Astrocyte (in vitro differentiated cells and primary cell): Measurements from ENCODE around the gene CTBP2. TPM values are rescaled to one million over a fixed set of nuclear protein-coding genes. Genes with fewer than 3 reads are reported as not detected.

Experiments used
- DNase-seq: peaks from one replicate; pipeline ENCODE4 v3.0.0-alpha.2; 2010; ENCODE audit warnings: low read depth
- FAIRE-seq: peaks from 2 replicates; lab custom pipeline; 2011; peaks lifted over from hg19 to GRCh38; lab: Jason Lieb, UNC
- H2AFZ ChIP-seq: 2 replicates; pipeline ENCODE4 v1.6.0; 2012; ENCODE audit warnings: low read depth, low read length, inconsistent platforms
- H3K27ac ChIP-seq: 2 replicates; pipeline ENCODE4 v1.5.1; 2011; ENCODE audit warnings: low read depth, low read length, inconsistent platforms
- H3K27me3 ChIP-seq: 2 replicates; pipeline ENCODE4 v1.6.0; 2011; ENCODE audit warnings: low read length, inconsistent platforms; ENCODE audit not compliant: insufficient read depth
- H3K36me3 ChIP-seq: 2 replicates; pipeline ENCODE4 v1.5.1; 2011; ENCODE audit warnings: low read length, inconsistent platforms; ENCODE audit not compliant: insufficient read depth
- H3K4me1 ChIP-seq: 2 replicates; pipeline ENCODE4 v1.5.1; 2011; ENCODE audit warnings: low read length, inconsistent platforms; ENCODE audit not compliant: insufficient read depth
- H3K4me2 ChIP-seq: 2 replicates; pipeline ENCODE4 v1.6.0; 2012; ENCODE audit warnings: low read length, inconsistent platforms
- H3K4me3 ChIP-seq: 2 replicates; pipeline ENCODE4 v1.5.1; 2011; ENCODE audit warnings: low read depth, mild to moderate bottlenecking, low read length, inconsistent platforms; ENCODE audit not compliant: insufficient read depth
- H3K79me2 ChIP-seq: 2 replicates; pipeline ENCODE4 v1.6.0; 2012; ENCODE audit warnings: mild to moderate bottlenecking, low read length, inconsistent platforms; ENCODE audit not compliant: insufficient read depth
- H3K9ac ChIP-seq: 2 replicates; pipeline ENCODE4 v1.6.0; 2012; ENCODE audit warnings: mild to moderate bottlenecking, low read length, inconsistent platforms
- H3K9me3 ChIP-seq: 2 replicates; pipeline ENCODE4 v1.5.1; 2012; ENCODE audit warnings: low read depth, mild to moderate bottlenecking, low read length, inconsistent platforms; ENCODE audit not compliant: insufficient read depth
- H4K20me1 ChIP-seq: 2 replicates; pipeline ENCODE4 v1.6.0; 2012; ENCODE audit warnings: low read length, inconsistent platforms; ENCODE audit not compliant: insufficient read depth
- H3K27ac Mint-ChIP-seq: one replicate; pipeline ENCODE4 v1.8.0; 2021; ENCODE audit warnings: mild to moderate bottlenecking, mixed read lengths; ENCODE audit not compliant: unreplicated experiment
- H3K27me3 Mint-ChIP-seq: one replicate; pipeline ENCODE4 v1.8.0; 2021; ENCODE audit warnings: low read depth, mixed read lengths; ENCODE audit not compliant: unreplicated experiment
- H3K36me3 Mint-ChIP-seq: one replicate; pipeline ENCODE4 v1.8.0; 2021; ENCODE audit warnings: low read depth, mixed read lengths; ENCODE audit not compliant: unreplicated experiment
- H3K4me1 Mint-ChIP-seq: one replicate; pipeline ENCODE4 v1.8.0; 2021; ENCODE audit warnings: low read depth, mixed read lengths; ENCODE audit not compliant: unreplicated experiment
- H3K4me3 Mint-ChIP-seq: one replicate; pipeline ENCODE4 v1.8.0; 2021; ENCODE audit warnings: mild to moderate bottlenecking, moderate library complexity, mixed read lengths; ENCODE audit not compliant: unreplicated experiment
- H3K9me3 Mint-ChIP-seq: one replicate; pipeline ENCODE4 v1.8.0; 2021; ENCODE audit warnings: mild to moderate bottlenecking, mixed read lengths; ENCODE audit not compliant: unreplicated experiment
- EZH2 ChIP-seq: IDR thresholded peaks from 2 replicates; pipeline ENCODE4 v1.6.1; 2012; ENCODE audit warnings: mild to moderate bottlenecking, low read length, inconsistent platforms; ENCODE audit not compliant: insufficient read depth
- total RNA-seq: library from RNA; stranded (reverse); gene quantifications from 2 replicates; pipeline ENCODE4 v1.2.1, GENCODE V29; 2021
- TF ChIP-seq, protein P1 (sequence below): IDR thresholded peaks from 2 replicates; pipeline ENCODE4 v1.5.1; 2011; ENCODE audit warnings: low read depth, mild to moderate bottlenecking, inconsistent platforms, low read length, moderate library complexity; ENCODE audit not compliant: insufficient read depth

The CTBP2 gene
- total RNA-seq, 1 donor from 2014 or later: 109 TPM

DNA sequence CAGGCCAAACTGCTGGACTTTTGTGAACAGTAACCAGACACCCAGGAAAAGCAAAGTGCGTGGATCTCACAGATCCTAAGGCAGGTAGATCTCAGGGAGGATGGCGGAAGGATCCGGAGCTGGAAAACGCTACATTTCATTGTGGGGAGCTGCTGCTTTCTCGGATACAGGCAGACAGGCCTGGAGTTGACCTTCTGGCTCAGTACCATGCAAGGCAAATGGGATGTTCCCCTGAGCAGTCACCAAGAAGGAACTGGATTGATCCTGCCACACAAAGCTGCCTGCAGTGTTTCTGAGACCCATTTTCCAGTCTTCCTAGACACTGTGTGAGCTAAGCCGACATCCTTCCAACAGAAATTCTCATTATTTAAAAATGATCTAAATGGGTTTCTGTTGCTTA lies 152.9 kb downstream of the CTBP2 start:
- Histone ChIP-seq H3K4me3 (no peak overlapping the region), H3K79me2 (peaks cover 81% of the 10 kb centered on the region), H3K27me3 (no peaks in the 10 kb centered on the region), H3K4me2 (no peak overlapping the region), H4K20me1 (peaks cover 94% of the 10 kb centered on the region), H3K36me3 (no peaks in the 10 kb centered on the region), H3K27ac (no peak overlapping the region), H3K9ac (no peak overlapping the region), H3K4me1 (peaks cover 2% of the 10 kb centered on the region), H2AFZ (no peak overlapping the region), H3K9me3 (no peaks in the 10 kb centered on the region)
- Mint-ChIP-seq H3K4me1 (peaks cover 30% of the 10 kb centered on the region), H3K36me3 (peaks cover 9% of the 10 kb centered on the region), H3K27ac (no peak overlapping the region), H3K9me3 (no peaks in the 10 kb centered on the region), H3K4me3 (no peak overlapping the region), H3K27me3 (no peaks in the 10 kb centered on the region)
- no peak for DNase-seq
- no peak for FAIRE-seq
- TF ChIP-seq, protein P1, sequence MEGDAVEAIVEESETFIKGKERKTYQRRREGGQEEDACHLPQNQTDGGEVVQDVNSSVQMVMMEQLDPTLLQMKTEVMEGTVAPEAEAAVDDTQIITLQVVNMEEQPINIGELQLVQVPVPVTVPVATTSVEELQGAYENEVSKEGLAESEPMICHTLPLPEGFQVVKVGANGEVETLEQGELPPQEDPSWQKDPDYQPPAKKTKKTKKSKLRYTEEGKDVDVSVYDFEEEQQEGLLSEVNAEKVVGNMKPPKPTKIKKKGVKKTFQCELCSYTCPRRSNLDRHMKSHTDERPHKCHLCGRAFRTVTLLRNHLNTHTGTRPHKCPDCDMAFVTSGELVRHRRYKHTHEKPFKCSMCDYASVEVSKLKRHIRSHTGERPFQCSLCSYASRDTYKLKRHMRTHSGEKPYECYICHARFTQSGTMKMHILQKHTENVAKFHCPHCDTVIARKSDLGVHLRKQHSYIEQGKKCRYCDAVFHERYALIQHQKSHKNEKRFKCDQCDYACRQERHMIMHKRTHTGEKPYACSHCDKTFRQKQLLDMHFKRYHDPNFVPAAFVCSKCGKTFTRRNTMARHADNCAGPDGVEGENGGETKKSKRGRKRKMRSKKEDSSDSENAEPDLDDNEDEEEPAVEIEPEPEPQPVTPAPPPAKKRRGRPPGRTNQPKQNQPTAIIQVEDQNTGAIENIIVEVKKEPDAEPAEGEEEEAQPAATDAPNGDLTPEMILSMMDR: no peak
- no peak for TF ChIP-seq EZH2

DNA sequence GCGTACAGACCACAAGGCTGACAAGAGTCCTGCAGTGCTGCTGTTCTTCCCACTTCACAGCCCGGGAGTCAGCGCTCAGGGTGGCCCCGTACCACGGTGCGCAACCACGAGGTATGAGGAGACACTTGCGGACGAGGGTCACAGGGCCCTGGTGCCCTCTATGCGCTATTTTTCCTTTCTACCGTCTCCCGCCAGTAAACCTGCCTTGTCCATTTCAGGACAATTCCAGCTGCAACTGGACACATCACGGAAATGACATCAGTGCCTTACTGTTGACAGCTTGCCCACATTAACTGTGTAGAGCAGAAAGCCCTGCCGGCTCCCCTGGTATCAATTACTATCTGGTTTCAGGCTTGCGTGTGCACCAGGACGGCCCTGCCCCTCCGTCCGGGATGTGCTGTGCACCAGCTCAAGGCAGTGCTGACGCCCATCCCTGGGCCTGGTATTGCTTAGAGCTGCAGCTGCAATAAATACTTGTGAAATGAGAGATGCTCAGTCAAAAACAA lies 153.4 kb downstream of the CTBP2 start:
- Mint-ChIP-seq H3K27me3 (no peaks in the 10 kb centered on the region), H3K36me3 (peaks cover 7% of the 10 kb centered on the region), H3K4me1 (peaks cover 30% of the 10 kb centered on the region), H3K9me3 (no peaks in the 10 kb centered on the region), H3K4me3 (no peak overlapping the region), H3K27ac (no peak overlapping the region)
- FAIRE-seq (no peak), DNase-seq (no peak)
- H3K9me3 ChIP-seq: no peaks in the 10 kb centered on the region
- H3K27me3 ChIP-seq: no peaks in the 10 kb centered on the region
- no peak overlapping the region for H3K27ac ChIP-seq
- H3K4me3 ChIP-seq: no peak overlapping the region
- H3K9ac ChIP-seq: no peak overlapping the region
- H2AFZ ChIP-seq: no peak overlapping the region
- peaks cover 2% of the 10 kb centered on the region for H3K4me1 ChIP-seq
- H3K4me2 ChIP-seq: no peak overlapping the region
- TF ChIP-seq, protein P1: no peak
- TF ChIP-seq EZH2: no peak
- peaks cover 93% of the 10 kb centered on the region for H4K20me1 ChIP-seq
- H3K36me3 ChIP-seq: no peaks in the 10 kb centered on the region
- peaks cover 78% of the 10 kb centered on the region for H3K79me2 ChIP-seq

DNA sequence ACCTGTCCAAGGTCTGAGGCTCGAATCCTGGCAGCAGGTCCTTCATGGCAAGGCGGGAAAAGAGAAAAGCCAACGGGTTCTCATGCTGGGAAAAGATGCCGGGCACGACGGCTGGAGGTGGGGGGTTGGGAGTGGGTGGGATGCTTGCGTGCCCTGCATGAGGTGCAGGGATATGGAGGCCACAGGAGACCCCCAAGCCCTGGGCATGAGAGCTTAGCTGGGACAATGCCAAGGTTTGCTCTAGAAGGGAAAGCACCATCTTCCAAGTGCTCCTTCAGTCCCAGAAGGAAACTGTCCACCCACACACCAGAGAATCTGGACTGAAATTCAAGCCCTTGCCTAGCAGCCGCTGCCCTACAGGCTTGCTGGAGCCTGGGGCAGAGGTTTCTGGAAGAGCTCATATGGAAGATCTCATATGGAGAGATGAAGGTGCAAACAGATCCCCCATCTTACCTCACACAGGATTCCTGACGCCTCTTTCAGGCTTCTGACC lies 154.1 kb downstream of the CTBP2 start:
- H3K4me3 ChIP-seq: no peak overlapping the region
- no peak overlapping the region for H2AFZ ChIP-seq
- no peaks in the 10 kb centered on the region for H3K9me3 ChIP-seq
- H3K36me3 ChIP-seq: no peaks in the 10 kb centered on the region
- H4K20me1 ChIP-seq: peaks cover 92% of the 10 kb centered on the region
- H3K4me1 Mint-ChIP-seq: peaks cover 27% of the 10 kb centered on the region
- TF ChIP-seq, protein P1: no peak
- no peak for TF ChIP-seq EZH2
- no peaks in the 10 kb centered on the region for H3K9me3 Mint-ChIP-seq
- H3K27ac Mint-ChIP-seq: no peak overlapping the region
- H3K27me3 Mint-ChIP-seq: no peaks in the 10 kb centered on the region
- peaks cover 5% of the 10 kb centered on the region for H3K4me1 ChIP-seq
- no peaks in the 10 kb centered on the region for H3K27me3 ChIP-seq
- peak; percentile 10 for DNase-seq
- peaks cover 10% of the 10 kb centered on the region for H3K36me3 Mint-ChIP-seq
- H3K4me3 Mint-ChIP-seq: no peak overlapping the region
- no peak overlapping the region for H3K9ac ChIP-seq
- H3K79me2 ChIP-seq: peaks cover 72% of the 10 kb centered on the region
- H3K4me2 ChIP-seq: no peak overlapping the region
- H3K27ac ChIP-seq: no peak overlapping the region
- no peak for FAIRE-seq
